HG03045 (cell line): ENCODE data around the gene SLC4A1AP.

Experiments used
- ATAC-seq: cut with Tn5 transposase; IDR thresholded peaks from one replicate; pipeline ENCODE4 v1.9.1; 2021; ENCODE audit warnings: mild to moderate bottlenecking, moderate library complexity; ENCODE audit not compliant: unreplicated experiment

SLC4A1AP gene

DNA sequence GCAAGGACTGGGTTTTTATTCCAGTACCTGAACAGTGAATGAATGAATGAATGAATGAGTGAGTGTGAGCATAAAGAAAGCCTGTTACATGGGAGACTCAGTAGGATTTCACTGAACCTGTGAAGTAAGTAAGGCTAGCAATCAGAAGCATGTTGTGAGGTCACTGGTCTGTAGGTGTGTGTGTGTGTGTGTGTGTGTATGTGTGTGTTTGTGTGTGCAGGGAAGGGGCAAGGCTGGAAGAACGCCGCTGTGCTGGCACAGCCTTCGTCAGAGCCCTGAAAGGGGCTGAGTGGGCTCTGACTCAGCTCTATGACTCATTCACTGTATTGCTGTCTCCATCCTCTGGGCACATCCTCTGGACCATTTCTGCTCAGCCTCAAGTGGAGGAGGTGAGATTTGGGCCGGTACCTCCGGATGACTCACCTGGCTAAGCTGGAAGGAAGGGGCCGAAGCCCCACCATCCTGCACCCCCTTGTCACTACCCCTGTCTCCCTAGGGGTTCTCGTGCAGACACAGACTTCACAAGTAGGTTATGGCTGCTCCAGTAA is 56.4 kb downstream of the SLC4A1AP start:
- no peak for ATAC-seq

DNA sequence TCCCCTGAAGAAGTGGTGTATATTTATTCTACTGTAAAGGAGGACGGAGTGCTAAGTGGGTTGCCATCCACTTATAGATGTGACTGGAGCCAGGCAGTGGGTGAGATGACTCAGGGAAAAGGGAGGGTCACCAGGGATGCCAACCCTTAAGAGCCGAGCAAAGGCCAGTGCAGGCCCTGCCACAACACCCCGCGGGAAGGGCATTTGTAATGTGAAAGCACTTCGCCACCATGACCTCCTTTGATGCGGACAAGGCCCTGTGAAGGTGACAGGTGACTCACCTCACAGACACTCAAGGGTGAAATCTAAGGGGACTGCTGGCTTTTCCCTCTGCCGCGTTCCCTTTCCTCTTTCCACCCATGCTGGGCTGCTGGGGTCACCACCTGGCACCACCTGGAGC is 57.6 kb downstream of the SLC4A1AP start:
- ATAC-seq, result no peak

- no peak for ATAC-seq
Measured at GRCh38 chr2:27721884-27722485, 58.3 kb downstream of the SLC4A1AP start.

- ATAC-seq, result no peak
Measured at GRCh38 chr2:27723372-27724144, 59.9 kb downstream of the SLC4A1AP start.

GRCh38 chr2:27724191-27724590 is 60.5 kb downstream of the SLC4A1AP start:
- no peak for ATAC-seq

- ATAC-seq, result no peak
Measured at GRCh38 chr2:27724905-27725701, 61.4 kb downstream of the SLC4A1AP start.

- no peak for ATAC-seq
Measured at GRCh38 chr2:27727257-27727656, 63.6 kb downstream of the SLC4A1AP start.

GRCh38 chr2:27728081-27728858 is 64.6 kb downstream of the SLC4A1AP start:
- no peak for ATAC-seq

DNA sequence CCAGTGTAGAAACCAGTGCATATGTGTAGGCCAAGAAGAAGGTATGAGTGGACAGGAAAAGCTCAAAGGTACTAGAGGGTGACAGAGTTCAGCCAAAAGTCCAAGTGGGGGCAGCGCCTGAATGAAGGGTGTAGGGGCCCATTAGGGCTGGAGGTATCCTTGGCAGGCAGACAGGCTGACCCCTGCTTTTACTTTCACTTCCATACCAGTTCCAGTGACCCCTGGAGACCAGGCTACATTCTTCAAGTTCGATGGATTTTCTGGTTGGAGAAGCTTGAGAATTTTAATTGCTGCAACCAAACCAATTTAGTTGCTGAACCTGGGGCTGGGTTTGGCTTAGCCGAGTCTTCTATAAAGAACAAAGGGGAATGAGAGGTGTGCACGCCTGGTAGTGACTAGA is 65.5 kb downstream of the SLC4A1AP start:
- ATAC-seq, result no peak

DNA sequence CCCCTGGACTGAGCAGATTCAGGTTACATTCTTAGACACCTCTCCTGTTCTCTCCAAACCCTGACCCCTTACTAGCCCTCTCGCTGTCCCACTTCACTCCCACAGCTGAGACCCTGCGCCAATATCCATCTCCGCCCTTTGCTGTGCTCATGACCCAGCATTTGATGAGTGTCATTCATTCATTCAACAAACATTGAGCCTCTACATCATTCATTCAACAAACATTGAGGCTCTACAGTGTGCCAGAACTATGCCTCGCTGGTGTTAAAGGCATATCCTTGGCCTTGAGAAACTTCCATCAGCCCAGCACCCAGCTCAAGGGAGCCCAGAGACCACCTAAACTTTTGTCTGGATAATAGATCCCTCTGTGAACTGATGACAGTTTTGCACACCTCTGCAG is 65.9 kb downstream of the SLC4A1AP start:
- ATAC-seq, result no peak

GRCh38 chr2:27730261-27730662 is 66.6 kb downstream of the SLC4A1AP start:
- no peak for ATAC-seq

DNA sequence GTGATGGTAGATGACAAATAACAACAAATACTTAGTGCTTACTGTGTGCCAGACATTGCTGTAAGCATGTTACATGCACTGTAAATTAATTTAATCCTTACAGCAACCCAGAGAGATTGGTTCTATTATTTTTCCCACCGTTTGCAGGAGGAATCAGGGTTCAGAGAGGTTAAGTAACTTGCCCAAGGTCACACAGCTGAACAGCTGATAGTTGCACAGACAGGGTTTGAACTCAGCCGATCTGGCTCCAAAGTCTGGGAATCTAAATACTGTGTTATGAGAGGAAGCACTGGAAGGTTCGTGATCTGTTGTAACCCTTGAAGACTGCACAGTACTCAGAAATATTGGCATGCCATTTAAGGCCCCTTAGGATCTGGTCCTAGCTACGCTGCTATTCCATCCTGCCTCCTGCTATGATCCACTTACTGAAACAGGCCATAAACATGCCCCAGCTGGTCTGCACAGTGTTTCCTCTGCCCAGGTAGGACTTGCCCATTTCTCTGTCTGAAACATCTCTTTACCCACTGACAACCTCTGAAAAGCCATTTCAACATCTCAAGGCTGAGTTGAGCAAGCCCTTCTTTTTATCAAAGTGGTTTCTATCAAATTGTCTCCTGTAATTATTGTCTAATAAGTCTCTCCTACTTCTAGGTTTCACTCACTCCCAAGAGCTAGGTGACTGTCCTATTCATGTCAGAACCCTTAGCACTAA is 67.4 kb downstream of the SLC4A1AP start:
- no peak for ATAC-seq

DNA sequence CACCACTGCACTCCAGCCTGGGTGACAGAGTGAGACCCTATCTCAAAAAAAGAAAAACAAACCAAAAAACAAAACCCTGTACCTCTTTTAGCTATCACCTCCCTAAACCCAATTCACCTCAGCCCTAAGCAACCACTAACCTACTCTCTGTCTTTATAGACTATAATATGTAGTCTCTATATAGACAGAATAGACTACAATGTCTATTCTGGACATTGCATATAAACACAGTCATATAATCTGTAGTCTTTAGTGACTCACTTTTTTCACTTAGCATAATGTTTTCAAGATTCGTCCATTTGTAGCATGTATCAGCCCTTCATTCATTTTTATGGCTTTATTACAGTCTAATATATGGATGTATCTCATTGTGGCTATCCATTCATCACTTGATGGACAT is 70.6 kb downstream of the SLC4A1AP start:
- no peak for ATAC-seq

DNA sequence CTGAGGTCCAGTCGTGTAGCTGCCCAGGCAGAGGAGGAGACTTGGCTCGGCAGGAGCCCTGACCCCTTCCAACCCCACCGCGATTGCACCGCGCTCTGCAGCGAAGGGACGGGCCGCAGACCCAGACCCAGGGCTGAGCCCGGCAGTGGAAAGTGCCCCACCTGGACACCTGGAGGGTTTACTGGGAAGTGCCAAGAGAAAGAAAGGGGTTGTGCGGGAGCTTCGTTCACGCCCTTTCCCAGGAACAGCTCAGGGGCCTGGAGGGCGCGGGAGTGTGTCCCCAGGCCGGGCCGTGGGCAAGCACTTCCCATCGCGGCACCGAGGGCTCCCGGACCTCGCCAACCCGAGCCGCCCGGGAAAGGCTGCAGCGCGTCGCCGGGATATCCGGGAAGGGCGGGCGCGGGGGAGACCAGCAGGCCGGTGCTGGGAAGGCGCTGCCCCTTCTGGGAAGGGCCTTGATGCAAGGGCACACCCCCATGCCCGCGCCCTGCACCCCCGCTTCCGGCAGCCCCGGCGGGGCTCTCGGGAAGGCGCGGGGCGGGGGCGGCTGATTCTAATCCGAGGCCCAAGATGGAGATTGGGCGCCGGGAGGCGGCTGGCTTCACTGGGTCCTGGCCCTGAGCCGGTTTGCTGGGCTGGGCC is 71.7 kb downstream of the SLC4A1AP start:
- no peak for ATAC-seq

GRCh38 chr2:27736031-27736889 is 72.6 kb downstream of the SLC4A1AP start:
- ATAC-seq, result no peak

- no peak for ATAC-seq
Measured at GRCh38 chr2:27736890-27737204, 73.2 kb downstream of the SLC4A1AP start.

DNA sequence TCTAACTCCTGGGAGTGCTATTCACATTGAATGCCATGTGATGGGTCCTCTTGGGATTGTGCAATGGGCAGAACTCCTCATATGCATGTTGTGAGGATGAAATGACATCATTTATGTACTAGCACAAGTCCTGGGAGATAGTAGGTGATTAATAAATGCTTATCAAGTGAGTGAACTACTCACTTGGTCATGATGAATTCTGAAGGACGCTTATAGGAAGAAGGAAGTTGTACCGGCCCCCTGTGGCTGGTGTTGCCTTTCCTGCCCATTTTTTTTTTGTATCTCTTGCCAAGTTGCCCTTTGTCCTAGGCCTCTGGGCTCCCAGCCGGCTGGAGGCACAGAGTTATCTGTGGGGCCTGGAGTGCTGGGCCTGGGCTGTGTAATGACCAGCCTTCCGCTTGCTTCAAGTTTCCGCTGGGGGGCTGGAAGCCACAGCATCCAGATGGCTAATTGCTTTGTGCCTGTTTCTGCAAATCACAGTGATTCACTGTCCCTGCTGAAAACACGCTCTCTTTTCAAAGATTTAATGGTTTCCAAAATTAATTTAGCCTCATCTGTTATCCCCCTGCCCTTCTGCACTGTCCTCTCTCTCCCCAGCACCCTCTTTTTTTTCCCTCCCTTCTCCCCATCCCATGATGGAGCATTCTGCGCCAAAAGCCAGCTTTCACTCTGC is 74.1 kb downstream of the SLC4A1AP start:
- no peak for ATAC-seq

DNA sequence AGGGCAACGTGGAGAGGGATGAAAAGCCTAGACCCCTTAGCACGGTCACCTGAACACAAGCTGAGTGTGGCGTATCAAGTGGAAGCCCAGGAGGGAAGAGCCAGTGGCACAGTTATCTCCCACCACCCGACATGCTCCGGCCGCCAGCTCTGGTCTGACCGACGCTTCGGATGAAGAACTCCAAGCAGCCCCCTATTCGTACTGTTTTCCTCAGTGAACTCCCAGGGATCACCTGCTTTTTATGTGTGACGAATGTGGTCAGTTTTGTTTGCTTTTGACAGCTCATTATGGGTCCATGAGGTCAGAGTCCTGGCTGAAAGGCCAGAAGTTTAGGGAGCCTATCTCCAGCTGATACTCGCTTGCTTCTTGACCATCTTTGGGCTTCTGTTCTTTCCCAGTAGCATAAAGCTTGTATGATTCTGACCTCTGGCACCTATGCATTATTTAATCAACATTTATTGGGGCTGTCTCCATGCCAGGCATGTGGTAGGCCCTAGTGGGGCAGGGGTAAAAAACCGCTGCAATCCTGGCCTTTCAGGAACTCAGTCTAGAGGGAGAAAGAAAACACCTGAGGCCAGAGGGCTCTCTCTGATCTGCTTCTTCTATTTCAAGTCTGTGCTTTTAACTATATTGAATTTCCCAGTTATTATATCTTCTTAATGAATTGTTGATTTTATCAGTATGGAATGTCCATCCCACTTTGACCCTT is 74.8 kb downstream of the SLC4A1AP start:
- no peak for ATAC-seq
